Measurements from ENCODE around the gene ADCY7.

The ADCY7 gene

GRCh38 chr16:50272111-50272571, 5.8 kb downstream of the ADCY7 start:
- no peak for TF ChIP-seq CTCF (IDR thresholded peaks at IDR 0.05; ENCODE audit: low read length, missing control alignments)
- H3K4me3 ChIP-seq (replicated peaks; ENCODE audit: low read depth, low read length): no peak overlapping the region
- DNase-seq (ENCODE audit: low read depth): no peak

GRCh38 chr16:50272687-50273381, 6.5 kb downstream of the ADCY7 start:
- TF ChIP-seq CTCF (IDR thresholded peaks at IDR 0.05; ENCODE audit: low read length, missing control alignments): no peak
- DNase-seq (ENCODE audit: low read depth): no peak
- no peak overlapping the region for H3K4me3 ChIP-seq (replicated peaks; ENCODE audit: low read depth, low read length)

- no peak for DNase-seq (ENCODE audit: low read depth)
- TF ChIP-seq CTCF (IDR thresholded peaks at IDR 0.05; ENCODE audit: low read length, missing control alignments): no peak
- no peak overlapping the region for H3K4me3 ChIP-seq (replicated peaks; ENCODE audit: low read depth, low read length)
These were observed 7.0 kb downstream of the ADCY7 start for GRCh38 chr16:50273382-50273690.

GRCh38 chr16:50273888-50274325, 7.6 kb downstream of the ADCY7 start:
- no peak for TF ChIP-seq CTCF (IDR thresholded peaks at IDR 0.05; ENCODE audit: low read length, missing control alignments)
- no peak for DNase-seq (ENCODE audit: low read depth)
- no peak overlapping the region for H3K4me3 ChIP-seq (replicated peaks; ENCODE audit: low read depth, low read length)

- H3K4me3 ChIP-seq (replicated peaks; ENCODE audit: low read depth, low read length): no peak overlapping the region
- TF ChIP-seq CTCF (IDR thresholded peaks at IDR 0.05; ENCODE audit: low read length, missing control alignments): no peak
- DNase-seq (ENCODE audit: low read depth): no peak
These were observed 8.2 kb downstream of the ADCY7 start for GRCh38 chr16:50274326-50275097.

GRCh38 chr16:50275098-50275415, 8.7 kb downstream of the ADCY7 start:
- DNase-seq (ENCODE audit: low read depth): no peak
- TF ChIP-seq CTCF (IDR thresholded peaks at IDR 0.05; ENCODE audit: low read length, missing control alignments): no peak
- H3K4me3 ChIP-seq (replicated peaks; ENCODE audit: low read depth, low read length): no peak overlapping the region
